Measurements from ENCODE around the gene MREG.

The MREG gene

GRCh38 chr2:215952860-215953637, 60.3 kb downstream of the MREG start:
- no peaks in the 10 kb centered on the region for H3K9me3 ChIP-seq (ENCODE audit: insufficient read depth, low read length)

GRCh38 chr2:215951558-215951957, 61.8 kb downstream of the MREG start:
- H3K36me3 ChIP-seq (ENCODE audit: insufficient read depth, insufficient read length, low read length): no peaks in the 10 kb centered on the region
- no peaks in the 10 kb centered on the region for H3K27me3 ChIP-seq (ENCODE audit: insufficient read depth, insufficient read length)
- no peak for DNase-seq (ENCODE audit: low read depth, low spot score)
- H3K4me1 ChIP-seq (ENCODE audit: insufficient read depth, insufficient read length): no peaks in the 10 kb centered on the region
- H3K9ac ChIP-seq (ENCODE audit: insufficient read length, low read depth): no peak overlapping the region
- H3K4me3 ChIP-seq (ENCODE audit: insufficient read length, low read depth): no peak overlapping the region
- TF ChIP-seq SUZ12 (IDR thresholded peaks at IDR 0.05; ENCODE audit: extremely low read depth, insufficient read depth, insufficient read length) (no peak), YY1 (IDR thresholded peaks at IDR 0.05; ENCODE audit: insufficient read depth, insufficient read length) (no peak), ZNF274 (IDR thresholded peaks at IDR 0.05; ENCODE audit: low read depth, low read length) (no peak)
- H3K9me3 ChIP-seq (ENCODE audit: insufficient read depth, low read length): no peaks in the 10 kb centered on the region

More at GRCh38 chr2:215952860-215953637, 60.3 kb downstream of the MREG start:
- DNase-seq (ENCODE audit: low read depth, low spot score): no peak
- Histone ChIP-seq H3K4me1 (ENCODE audit: insufficient read depth, insufficient read length) (no peaks in the 10 kb centered on the region), H3K9ac (ENCODE audit: insufficient read length, low read depth) (no peak overlapping the region), H3K36me3 (ENCODE audit: insufficient read depth, insufficient read length, low read length) (no peaks in the 10 kb centered on the region), H3K27me3 (ENCODE audit: insufficient read depth, insufficient read length) (no peaks in the 10 kb centered on the region), H3K4me3 (ENCODE audit: insufficient read length, low read depth) (no peak overlapping the region)
- TF ChIP-seq SUZ12 (IDR thresholded peaks at IDR 0.05; ENCODE audit: extremely low read depth, insufficient read depth, insufficient read length) (no peak), YY1 (IDR thresholded peaks at IDR 0.05; ENCODE audit: insufficient read depth, insufficient read length) (no peak), ZNF274 (IDR thresholded peaks at IDR 0.05; ENCODE audit: low read depth, low read length) (no peak)

- TF ChIP-seq SUZ12 (IDR thresholded peaks at IDR 0.05; ENCODE audit: extremely low read depth, insufficient read depth, insufficient read length): no peak
- TF ChIP-seq ZNF274 (IDR thresholded peaks at IDR 0.05; ENCODE audit: low read depth, low read length): no peak
- no peak for TF ChIP-seq YY1 (IDR thresholded peaks at IDR 0.05; ENCODE audit: insufficient read depth, insufficient read length)
- no peaks in the 10 kb centered on the region for H3K4me1 ChIP-seq (ENCODE audit: insufficient read depth, insufficient read length)
- no peak for DNase-seq (ENCODE audit: low read depth, low spot score)
- peaks cover 4% of the 10 kb centered on the region for H3K36me3 ChIP-seq (ENCODE audit: insufficient read depth, insufficient read length, low read length)
- no peak overlapping the region for H3K4me3 ChIP-seq (ENCODE audit: insufficient read length, low read depth)
- no peaks in the 10 kb centered on the region for H3K9me3 ChIP-seq (ENCODE audit: insufficient read depth, low read length)
- H3K9ac ChIP-seq (ENCODE audit: insufficient read length, low read depth): no peak overlapping the region
- no peaks in the 10 kb centered on the region for H3K27me3 ChIP-seq (ENCODE audit: insufficient read depth, insufficient read length)
Measured at GRCh38 chr2:215949991-215950404, 63.4 kb downstream of the MREG start.

- Histone ChIP-seq H3K4me1 (ENCODE audit: insufficient read depth, insufficient read length) (no peaks in the 10 kb centered on the region), H3K36me3 (ENCODE audit: insufficient read depth, insufficient read length, low read length) (peaks cover 11% of the 10 kb centered on the region), H3K9me3 (ENCODE audit: insufficient read depth, low read length) (no peaks in the 10 kb centered on the region), H3K4me3 (ENCODE audit: insufficient read length, low read depth) (no peak overlapping the region), H3K27me3 (ENCODE audit: insufficient read depth, insufficient read length) (no peaks in the 10 kb centered on the region), H3K9ac (ENCODE audit: insufficient read length, low read depth) (no peak overlapping the region)
- TF ChIP-seq SUZ12 (IDR thresholded peaks at IDR 0.05; ENCODE audit: extremely low read depth, insufficient read depth, insufficient read length) (no peak), YY1 (IDR thresholded peaks at IDR 0.05; ENCODE audit: insufficient read depth, insufficient read length) (no peak), ZNF274 (IDR thresholded peaks at IDR 0.05; ENCODE audit: low read depth, low read length) (no peak)
- DNase-seq (ENCODE audit: low read depth, low spot score): no peak
Measured at GRCh38 chr2:215948051-215948450, 65.3 kb downstream of the MREG start.

GRCh38 chr2:215946586-215946985, 66.8 kb downstream of the MREG start:
- TF ChIP-seq SUZ12 (IDR thresholded peaks at IDR 0.05; ENCODE audit: extremely low read depth, insufficient read depth, insufficient read length): no peak
- no peak for TF ChIP-seq YY1 (IDR thresholded peaks at IDR 0.05; ENCODE audit: insufficient read depth, insufficient read length)
- TF ChIP-seq ZNF274 (IDR thresholded peaks at IDR 0.05; ENCODE audit: low read depth, low read length): no peak
- Histone ChIP-seq H3K4me1 (ENCODE audit: insufficient read depth, insufficient read length) (no peaks in the 10 kb centered on the region), H3K27me3 (ENCODE audit: insufficient read depth, insufficient read length) (no peaks in the 10 kb centered on the region), H3K9me3 (ENCODE audit: insufficient read depth, low read length) (no peaks in the 10 kb centered on the region), H3K4me3 (ENCODE audit: insufficient read length, low read depth) (no peak overlapping the region), H3K36me3 (ENCODE audit: insufficient read depth, insufficient read length, low read length) (peaks cover 15% of the 10 kb centered on the region), H3K9ac (ENCODE audit: insufficient read length, low read depth) (no peak overlapping the region)
- DNase-seq (ENCODE audit: low read depth, low spot score): no peak

- no peak for TF ChIP-seq SUZ12 (IDR thresholded peaks at IDR 0.05; ENCODE audit: extremely low read depth, insufficient read depth, insufficient read length)
- TF ChIP-seq ZNF274 (IDR thresholded peaks at IDR 0.05; ENCODE audit: low read depth, low read length): no peak
- TF ChIP-seq YY1 (IDR thresholded peaks at IDR 0.05; ENCODE audit: insufficient read depth, insufficient read length): no peak
- H3K4me1 ChIP-seq (ENCODE audit: insufficient read depth, insufficient read length): no peaks in the 10 kb centered on the region
- H3K9me3 ChIP-seq (ENCODE audit: insufficient read depth, low read length): no peaks in the 10 kb centered on the region
- no peaks in the 10 kb centered on the region for H3K27me3 ChIP-seq (ENCODE audit: insufficient read depth, insufficient read length)
- H3K4me3 ChIP-seq (ENCODE audit: insufficient read length, low read depth): no peak overlapping the region
- DNase-seq (ENCODE audit: low read depth, low spot score): no peak
- H3K9ac ChIP-seq (ENCODE audit: insufficient read length, low read depth): no peak overlapping the region
- peaks cover 18% of the 10 kb centered on the region for H3K36me3 ChIP-seq (ENCODE audit: insufficient read depth, insufficient read length, low read length)
Measured at GRCh38 chr2:215942194-215942593, 71.2 kb downstream of the MREG start.

- no peaks in the 10 kb centered on the region for H3K4me1 ChIP-seq (ENCODE audit: insufficient read depth, insufficient read length)
- no peaks in the 10 kb centered on the region for H3K27me3 ChIP-seq (ENCODE audit: insufficient read depth, insufficient read length)
- DNase-seq (ENCODE audit: low read depth, low spot score): no peak
- H3K4me3 ChIP-seq (ENCODE audit: insufficient read length, low read depth): no peak overlapping the region
- TF ChIP-seq YY1 (IDR thresholded peaks at IDR 0.05; ENCODE audit: insufficient read depth, insufficient read length): no peak
- TF ChIP-seq SUZ12 (IDR thresholded peaks at IDR 0.05; ENCODE audit: extremely low read depth, insufficient read depth, insufficient read length): no peak
- TF ChIP-seq ZNF274 (IDR thresholded peaks at IDR 0.05; ENCODE audit: low read depth, low read length): no peak
- peaks cover 18% of the 10 kb centered on the region for H3K36me3 ChIP-seq (ENCODE audit: insufficient read depth, insufficient read length, low read length)
- no peak overlapping the region for H3K9ac ChIP-seq (ENCODE audit: insufficient read length, low read depth)
- H3K9me3 ChIP-seq (ENCODE audit: insufficient read depth, low read length): no peaks in the 10 kb centered on the region
Measured at GRCh38 chr2:215941726-215942125, 71.6 kb downstream of the MREG start.

Data from NT2/D1 (cell line).